Spleen (tissue), 11 donors: ENCODE measurements around the gene ZBTB5. TPM values are rescaled to one million over a fixed set of nuclear protein-coding genes. Genes with fewer than 3 reads are reported as not detected.
A peak's percentile ranks its signal among the peaks of the same experiment; 100 is the strongest.

Experiments used
- DNase-seq: peaks from one replicate; pipeline ENCODE4 v3.0.0-alpha.2; 2020
- H3K27ac ChIP-seq, 8 donors: fragments of 200-600 bp; sonication (generic) in 7 of 8; 1 replicate in 4 of 8; 2 replicates in 4 of 8; pipeline versions ENCODE4 v1.5.0 to v1.8.0; 2016 to 2021; ENCODE audit warnings: inconsistent platforms in 4 of 8, mild to moderate bottlenecking in 4 of 8, moderate library complexity in 1 of 8
- H3K27me3 ChIP-seq, 7 donors: fragments of 200-600 bp; sonication (generic) in 6 of 7; replicated peaks in 1 of 7; 1 replicate in 4 of 7; 2 replicates in 3 of 7; pipeline versions ENCODE4 v1.5.0 to v1.8.0; 2016 to 2021; ENCODE audit warnings: inconsistent platforms in 3 of 7, mild to moderate bottlenecking in 1 of 7
- H3K36me3 ChIP-seq, 6 donors: fragments of 200-600 bp; sonication (generic) in 5 of 6; 1 replicate in 4 of 6; 2 replicates in 2 of 6; pipeline versions ENCODE4 v1.5.0 to v1.8.0; 2016 to 2021; ENCODE audit warnings: inconsistent platforms in 2 of 6
- H3K4me1 ChIP-seq, 6 donors: fragments of 200-600 bp; sonication (generic) in 5 of 6; 1 replicate in 3 of 6; 2 replicates in 3 of 6; pipeline versions ENCODE4 v1.5.0 to v1.8.0; 2016 to 2021; ENCODE audit warnings: inconsistent platforms in 3 of 6
- H3K4me3 ChIP-seq, 8 donors: fragments of 200-600 bp; sonication (generic) in 7 of 8; 1 replicate in 4 of 8; 2 replicates in 4 of 8; pipeline versions ENCODE4 v1.5.0 to v1.8.0; 2016 to 2021; ENCODE audit warnings: inconsistent platforms in 4 of 8, mild to moderate bottlenecking in 4 of 8, moderate library complexity in 2 of 8
- H3K9me3 ChIP-seq, 8 donors: fragments of 200-600 bp; sonication (generic) in 7 of 8; 1 replicate in 4 of 8; 2 replicates in 4 of 8; pipeline versions ENCODE4 v1.5.0 to v1.8.0; 2016 to 2021; ENCODE audit warnings: inconsistent platforms in 4 of 8
- POLR2A ChIP-seq, 3 donors: fragments of 450-650 bp; IDR thresholded peaks; one replicate each; pipeline ENCODE4 v1.5.1; 2017; ENCODE audit warnings: antibody characterized with exemption in 3 of 3, mild to moderate bottlenecking in 1 of 3
- POLR2AphosphoS5 ChIP-seq, 3 donors: sonication (generic); formaldehyde crosslinking; IDR thresholded peaks; one replicate each; pipeline ENCODE4 v1.5.1; 2017; ENCODE audit warnings: antibody characterized with exemption in 3 of 3
- WGBS, 5 donors: extraction: QIAGEN DNeasy Blood & Tissue Kit in 3 of 5; methylation state at CpG; one replicate each; pipeline versions ENCODE4 v1.1.5 to v1.1.7; 2013 to 2018; 5-methylcytosine and 5-hydroxymethylcytosine counted together
- intact Hi-C: fragments of 100-400 bp; cut with DNase I; formaldehyde crosslinking; loops from one replicate; pipeline ENCODE4 v1.15.0; 2023; ENCODE audit warnings: low total_unique reads
- polyA plus RNA-seq, 3 donors: library from polyadenylated mRNA; stranded (reverse); fragments of 200-250 nt; gene quantifications; one replicate each; pipeline ENCODE4 v1.2.1, GENCODE V29; 2013
- total RNA-seq, 7 donors: library from RNA; depleted of rRNA in 3 of 7; stranded (reverse); fragments of >200 nt in 3 of 7; fragmentation: NEBNext Ultra II Directional in 4 of 7; extraction: Animal tissue kit (Norgen Biotek cat#: 25700) in 4 of 7; gene quantifications; one replicate each; pipeline versions ENCODE4 v1.1.0 to v1.2.1, GENCODE V29; 2016 to 2021
- TF ChIP-seq, protein P1 (sequence below), 11 experiments: fragments of 200-600 bp in 7 of 11; fragments of 450-650 bp in 4 of 11; sonication (generic) in 4 of 11; IDR thresholded peaks in 8 of 11; conservative IDR thresholded peaks in 3 of 11; 1 replicate in 7 of 11; 2 replicates in 4 of 11; pipeline versions ENCODE4 v1.4.0 to v1.8.0; 2016 to 2021; ENCODE audit warnings: antibody characterized with exemption in 11 of 11, inconsistent platforms in 4 of 11, mild to moderate bottlenecking in 1 of 11
- donor health status: healthy with polysubstance abuse.
- donor health status: DM: no; HTN: no; CAD: no; lungs with moderate emphysema.
- donor health status: DM: no; HTN: no; CAD: no.
- donor health status: Bipolar disorder and iron deficiency.
- donor health status: healthy.
- donor health status: DM: no; HTN: no; CAD: no.
- donor health status: DM: yes; HTN: yes; CAD: no.

The ZBTB5 gene
- total and polyA plus RNA-seq, 10 donors, result 4.7 to 15.1 (median 11.5) TPM

DNA sequence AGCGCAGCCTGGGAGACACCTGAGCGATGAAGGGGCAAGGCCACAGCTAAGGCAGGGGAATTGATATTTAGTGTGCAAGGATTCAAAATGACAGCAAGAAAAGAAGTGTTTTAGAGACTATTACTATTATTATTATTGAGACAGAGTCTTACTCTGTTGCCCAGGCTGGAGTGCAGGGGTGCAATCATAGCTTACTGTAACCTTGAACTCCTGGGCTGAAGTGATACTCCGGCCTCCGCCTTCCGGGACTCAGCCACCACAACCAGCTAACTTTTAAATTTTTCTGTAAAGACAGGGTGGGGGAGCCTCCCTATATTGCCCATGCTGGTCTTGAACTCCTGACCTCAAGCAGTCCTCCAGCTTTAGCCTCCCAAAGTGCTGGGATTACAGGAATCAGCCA is 46.0 kb downstream of the ZBTB5 start:
- H3K9me3 ChIP-seq, result no peaks in the 10 kb centered on the region
- no peaks in the 10 kb centered on the region for H3K27me3 ChIP-seq
- WGBS, 5 donors, result 92 to 99% (median 94%) methylated on average over 5 of the region's 5 CpGs
- no peak overlapping the region for H3K4me3 ChIP-seq
- no peak overlapping the region for H3K27ac ChIP-seq
- no peak for DNase-seq
- peaks cover 14 to 51% (median 30%) of the 10 kb centered on the region in 6 donors for H3K4me1 ChIP-seq
- intact Hi-C loops, result no loop called here
- TF ChIP-seq POLR2AphosphoS5 (IDR thresholded peaks at IDR 0.05), result no peak
- TF ChIP-seq, protein P1, sequence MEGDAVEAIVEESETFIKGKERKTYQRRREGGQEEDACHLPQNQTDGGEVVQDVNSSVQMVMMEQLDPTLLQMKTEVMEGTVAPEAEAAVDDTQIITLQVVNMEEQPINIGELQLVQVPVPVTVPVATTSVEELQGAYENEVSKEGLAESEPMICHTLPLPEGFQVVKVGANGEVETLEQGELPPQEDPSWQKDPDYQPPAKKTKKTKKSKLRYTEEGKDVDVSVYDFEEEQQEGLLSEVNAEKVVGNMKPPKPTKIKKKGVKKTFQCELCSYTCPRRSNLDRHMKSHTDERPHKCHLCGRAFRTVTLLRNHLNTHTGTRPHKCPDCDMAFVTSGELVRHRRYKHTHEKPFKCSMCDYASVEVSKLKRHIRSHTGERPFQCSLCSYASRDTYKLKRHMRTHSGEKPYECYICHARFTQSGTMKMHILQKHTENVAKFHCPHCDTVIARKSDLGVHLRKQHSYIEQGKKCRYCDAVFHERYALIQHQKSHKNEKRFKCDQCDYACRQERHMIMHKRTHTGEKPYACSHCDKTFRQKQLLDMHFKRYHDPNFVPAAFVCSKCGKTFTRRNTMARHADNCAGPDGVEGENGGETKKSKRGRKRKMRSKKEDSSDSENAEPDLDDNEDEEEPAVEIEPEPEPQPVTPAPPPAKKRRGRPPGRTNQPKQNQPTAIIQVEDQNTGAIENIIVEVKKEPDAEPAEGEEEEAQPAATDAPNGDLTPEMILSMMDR (IDR thresholded peaks at IDR 0.05 in 8 of 11, conservative IDR thresholded peaks at IDR 0.05 in 3 of 11), result no peak
- no peak for TF ChIP-seq POLR2A (IDR thresholded peaks at IDR 0.05)
- no peaks in the 10 kb centered on the region for H3K36me3 ChIP-seq

DNA sequence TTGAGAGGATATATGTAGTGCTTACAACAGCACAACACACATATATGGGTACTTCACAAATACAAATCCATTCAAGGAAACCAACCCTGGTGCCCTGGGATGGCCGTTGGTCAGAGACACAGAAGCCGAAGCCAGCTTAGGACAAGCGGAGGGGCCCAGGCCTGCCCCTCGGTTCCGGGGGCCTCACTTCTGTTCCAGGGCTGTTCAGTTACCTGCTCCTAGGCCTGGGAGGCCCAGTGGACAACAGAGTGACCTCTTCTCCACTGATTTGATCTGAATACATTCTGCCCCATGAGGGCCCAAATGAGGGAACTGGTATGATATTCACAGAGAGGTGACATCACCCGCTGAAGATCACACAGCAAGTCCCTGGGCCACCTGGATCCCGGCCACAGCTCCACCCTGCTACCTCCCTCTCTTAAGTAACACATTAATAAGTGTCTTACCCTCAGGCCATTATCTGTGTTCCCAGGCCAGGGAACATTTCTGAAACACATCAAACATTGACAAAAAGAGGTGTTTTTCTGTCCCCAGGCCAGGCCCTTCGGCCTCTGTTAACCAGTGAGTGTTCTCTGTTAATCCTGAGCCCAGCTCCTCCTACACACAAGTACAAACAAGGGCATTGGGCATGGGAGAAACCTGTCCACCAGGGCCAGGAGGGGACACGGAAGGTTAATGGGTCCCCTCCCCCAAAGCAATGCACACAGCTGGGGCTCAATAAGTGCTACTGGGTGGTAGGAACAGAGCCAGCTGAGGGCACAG is 47.2 kb downstream of the ZBTB5 start:
- DNase-seq, result peak; percentile 63
- H3K36me3 ChIP-seq, result no peaks in the 10 kb centered on the region
- no peak for TF ChIP-seq POLR2AphosphoS5 (IDR thresholded peaks at IDR 0.05)
- TF ChIP-seq, protein P1 (IDR thresholded peaks at IDR 0.05 in 8 of 11, conservative IDR thresholded peaks at IDR 0.05 in 3 of 11), result no peak
- TF ChIP-seq POLR2A (IDR thresholded peaks at IDR 0.05), result no peak
- intact Hi-C loops, result no loop called here
- H3K27ac ChIP-seq, result no peak overlapping the region
- 91 to 98% (median 95%) methylated on average over 9 of the region's 9 CpGs for WGBS, 5 donors
- H3K4me1 ChIP-seq, result peaks cover 5 to 39% (median 19%) of the 10 kb centered on the region in 6 donors
- no peaks in the 10 kb centered on the region for H3K9me3 ChIP-seq
- H3K4me3 ChIP-seq, result no peak overlapping the region
- no peaks in the 10 kb centered on the region for H3K27me3 ChIP-seq

DNA sequence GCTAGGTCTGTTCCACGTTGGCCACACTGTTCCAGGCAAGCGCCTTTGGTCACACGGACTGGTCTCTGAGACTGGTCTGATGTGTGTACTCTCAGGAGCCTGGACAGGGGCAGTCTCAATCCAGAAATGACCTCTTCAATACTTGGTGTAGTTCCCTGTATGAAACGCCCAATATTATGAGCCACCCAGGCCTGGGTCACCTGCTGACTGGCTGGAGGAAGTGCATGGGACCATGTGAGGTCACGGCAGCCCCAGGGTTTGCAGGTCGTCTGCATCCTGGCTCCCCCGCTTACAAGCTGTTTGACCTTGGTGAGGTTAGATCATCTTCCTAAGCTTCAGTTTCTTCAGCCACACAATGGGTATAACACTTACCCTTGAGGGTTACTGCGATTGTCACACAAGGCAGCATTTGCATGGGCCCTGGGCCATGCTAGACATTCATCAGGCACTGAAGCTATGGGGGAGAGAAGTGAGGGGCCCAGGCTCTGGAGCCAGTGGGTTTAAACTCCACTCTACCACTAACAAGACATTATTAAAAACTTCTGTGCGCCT is 47.9 kb downstream of the ZBTB5 start:
- Histone ChIP-seq H3K4me3 (no peak overlapping the region), H3K36me3 (no peaks in the 10 kb centered on the region), H3K27me3 (no peaks in the 10 kb centered on the region), H3K27ac (no peak overlapping the region), H3K9me3 (no peaks in the 10 kb centered on the region), H3K4me1 (peaks cover 5 to 33% (median 16%) of the 10 kb centered on the region in 6 donors)
- intact Hi-C loops, result no loop called here
- TF ChIP-seq POLR2A (IDR thresholded peaks at IDR 0.05) (no peak), POLR2AphosphoS5 (IDR thresholded peaks at IDR 0.05) (no peak)
- TF ChIP-seq, protein P1 (IDR thresholded peaks at IDR 0.05 in 8 of 11, conservative IDR thresholded peaks at IDR 0.05 in 3 of 11), result no peak
- 71 to 84% (median 79%) methylated on average over 7 to 9 of the region's 9 CpGs for WGBS, 5 donors
- DNase-seq, result peak; percentile 23

DNA sequence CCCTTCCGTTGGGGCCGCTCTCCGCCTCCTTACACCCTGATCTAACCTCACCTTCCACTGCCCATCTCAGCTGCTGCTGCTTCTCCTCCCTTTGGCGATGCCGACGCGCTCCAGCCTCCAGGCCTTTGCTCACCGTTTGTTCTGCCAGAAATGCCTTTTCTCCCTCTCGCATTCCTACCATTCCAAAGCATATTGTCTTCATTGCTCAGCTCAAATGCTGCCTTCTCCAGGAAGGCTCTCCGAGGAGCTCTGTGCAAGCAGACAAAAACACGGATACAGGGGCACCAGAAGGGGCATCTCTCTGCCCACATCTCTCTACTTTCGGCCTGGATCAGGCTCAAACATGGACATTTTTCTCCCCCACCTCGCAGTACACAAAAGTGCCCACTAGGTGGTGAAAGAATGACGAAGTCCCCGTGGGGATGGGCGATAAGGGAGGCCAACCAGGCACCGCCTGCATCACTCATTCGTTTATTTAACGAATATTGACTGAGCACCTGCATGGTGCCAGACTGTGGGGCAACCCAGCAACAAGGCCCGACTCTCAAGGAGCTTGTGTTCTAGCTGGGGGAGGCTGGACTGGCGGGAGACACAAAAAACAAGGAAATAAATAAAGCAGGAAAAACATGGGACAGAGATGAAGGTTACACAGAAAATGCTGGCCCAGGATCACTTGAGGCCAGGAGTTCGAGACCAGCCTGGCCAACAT is 50.1 kb downstream of the ZBTB5 start:
- H3K4me3 ChIP-seq, result no peak overlapping the region
- no peaks in the 10 kb centered on the region for H3K27me3 ChIP-seq
- TF ChIP-seq POLR2A (IDR thresholded peaks at IDR 0.05), result no peak
- TF ChIP-seq, protein P1 (IDR thresholded peaks at IDR 0.05 in 8 of 11, conservative IDR thresholded peaks at IDR 0.05 in 3 of 11), result peak; percentile 75 to 90 (median 87)
- TF ChIP-seq POLR2AphosphoS5 (IDR thresholded peaks at IDR 0.05), result no peak
- H3K9me3 ChIP-seq, result no peaks in the 10 kb centered on the region
- WGBS, 5 donors, result 32 to 36% (median 35%) methylated on average over 22 of the region's 22 CpGs
- no peak overlapping the region for H3K27ac ChIP-seq
- intact Hi-C loops, result no loop called here
- DNase-seq, result peak; percentile 80
- H3K36me3 ChIP-seq, result no peaks in the 10 kb centered on the region
- peaks cover 0 to 45% (median 13%) of the 10 kb centered on the region in 6 donors for H3K4me1 ChIP-seq
